Activated CD4-positive, CD25-positive, alpha-beta regulatory T cell treated with anti-CD3 and anti-CD28 coated beads, Interleukin-2, amount 50 U/mL, for 24 hours (primary cell): ENCODE measurements around the gene ABCD3.
"Not testable (repeated sequence)": the region's sequence is repeated elsewhere in the genome, so short reads cannot be mapped to it uniquely, and the experiment has no call there.

Experiments used
- ATAC-seq, 2 donors: fragments of 150-1000 bp; cut with Tn5 transposase; one replicate each; pipeline ENCODE4 v1.10.0; 2021; ENCODE audit warnings: mild to moderate bottlenecking in 1 of 2, moderate library complexity in 1 of 2

The ABCD3 gene

DNA sequence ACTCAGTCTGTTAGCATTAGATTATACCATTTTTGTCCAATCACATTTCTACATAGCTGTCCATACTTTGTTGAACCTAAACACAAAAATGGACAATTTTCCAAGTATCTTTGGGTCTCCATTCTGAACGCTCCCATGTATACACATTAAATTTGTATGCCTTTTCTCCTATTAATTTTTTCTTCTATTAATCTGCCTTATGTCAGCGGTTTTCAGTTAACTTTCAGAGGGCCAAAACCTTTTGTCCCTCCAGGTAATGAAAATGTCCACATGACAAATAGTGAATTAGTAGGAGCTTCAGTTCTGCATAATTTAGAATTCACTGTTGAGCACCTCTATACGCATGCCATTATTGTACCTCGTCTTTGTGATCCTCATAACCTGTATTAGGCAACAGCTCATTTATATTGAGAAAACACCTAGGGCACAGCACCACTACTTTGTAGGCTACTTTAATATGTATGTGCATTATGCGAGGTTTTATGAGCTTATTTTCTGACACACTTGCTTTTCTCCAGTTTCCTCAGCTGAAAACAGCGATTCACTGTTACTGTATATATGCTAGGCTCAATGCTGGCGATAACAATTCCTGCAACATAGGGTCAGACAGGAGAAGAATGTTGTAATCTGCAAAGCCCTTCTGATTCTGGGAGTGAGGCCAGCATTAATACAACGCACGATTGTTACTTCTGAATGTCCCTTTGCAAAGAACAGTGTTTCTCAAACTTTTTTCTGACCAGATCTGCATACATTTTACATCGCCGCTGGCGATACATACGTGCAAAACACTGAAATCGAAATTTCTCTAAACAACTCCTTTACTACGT, 1.1 kb upstream of the ABCD3 start:
- no peak for ATAC-seq

DNA sequence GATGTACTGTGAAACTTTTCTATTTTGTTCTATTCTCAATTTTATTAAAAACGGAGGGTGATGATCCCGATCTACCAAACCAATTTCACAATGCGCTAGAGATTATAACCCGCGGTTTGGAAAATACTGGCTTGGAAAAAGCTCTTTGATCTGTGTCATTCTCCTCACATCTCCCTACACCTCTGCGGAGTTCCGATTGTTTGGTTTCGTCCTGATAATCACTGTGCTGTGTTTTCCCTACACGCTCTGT, 536 bp upstream of the ABCD3 start:
- no peak for ATAC-seq

DNA sequence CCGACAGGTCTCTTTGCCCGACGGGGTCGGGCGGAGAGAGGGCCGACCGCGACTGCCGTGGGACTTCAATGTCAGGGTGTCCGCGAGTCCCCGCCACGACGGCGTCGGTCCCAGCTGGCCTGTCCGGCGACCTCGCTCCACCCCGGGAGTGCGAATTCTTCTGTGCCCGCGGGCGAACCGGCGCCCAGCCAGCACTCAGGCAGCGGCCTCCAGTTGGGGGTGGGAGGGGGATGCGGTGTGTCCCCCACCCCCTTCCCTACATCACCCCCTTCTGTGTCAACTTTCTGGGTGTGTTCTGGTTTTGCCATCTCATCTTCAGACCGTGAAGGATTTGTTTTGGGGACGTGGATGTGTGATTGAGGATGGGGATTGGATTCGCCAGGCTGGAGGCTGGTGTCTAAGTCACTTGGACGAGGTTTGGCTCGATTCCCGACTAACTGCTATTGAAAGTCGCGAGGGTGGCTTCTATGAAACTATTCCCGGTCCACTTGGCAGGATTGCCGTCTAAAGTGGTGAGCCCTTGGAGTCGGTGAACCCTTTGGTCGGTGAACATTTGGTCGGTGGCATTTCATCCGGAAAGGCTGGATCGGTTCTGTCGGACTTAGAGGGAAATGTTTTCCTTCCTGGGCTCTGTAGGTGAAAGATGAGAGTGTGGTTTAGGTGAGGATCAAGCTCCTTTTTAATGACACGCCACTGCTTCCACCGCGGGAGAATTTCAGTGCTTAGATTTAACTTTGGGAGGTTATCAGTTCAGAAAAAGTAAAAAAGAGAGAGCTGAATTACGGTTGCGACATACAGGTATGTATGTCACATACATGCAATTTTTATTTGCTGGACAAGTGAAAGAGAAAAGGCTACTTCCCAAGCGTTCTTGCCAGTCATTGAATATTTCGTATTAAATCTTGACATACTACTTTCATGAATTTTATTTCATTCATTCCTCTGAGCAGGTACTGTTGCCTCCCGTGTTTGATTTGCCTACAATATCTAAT, 771 bp downstream of the ABCD3 start:
- ATAC-seq, result peak in 1 of 2 donors; percentile 3

DNA sequence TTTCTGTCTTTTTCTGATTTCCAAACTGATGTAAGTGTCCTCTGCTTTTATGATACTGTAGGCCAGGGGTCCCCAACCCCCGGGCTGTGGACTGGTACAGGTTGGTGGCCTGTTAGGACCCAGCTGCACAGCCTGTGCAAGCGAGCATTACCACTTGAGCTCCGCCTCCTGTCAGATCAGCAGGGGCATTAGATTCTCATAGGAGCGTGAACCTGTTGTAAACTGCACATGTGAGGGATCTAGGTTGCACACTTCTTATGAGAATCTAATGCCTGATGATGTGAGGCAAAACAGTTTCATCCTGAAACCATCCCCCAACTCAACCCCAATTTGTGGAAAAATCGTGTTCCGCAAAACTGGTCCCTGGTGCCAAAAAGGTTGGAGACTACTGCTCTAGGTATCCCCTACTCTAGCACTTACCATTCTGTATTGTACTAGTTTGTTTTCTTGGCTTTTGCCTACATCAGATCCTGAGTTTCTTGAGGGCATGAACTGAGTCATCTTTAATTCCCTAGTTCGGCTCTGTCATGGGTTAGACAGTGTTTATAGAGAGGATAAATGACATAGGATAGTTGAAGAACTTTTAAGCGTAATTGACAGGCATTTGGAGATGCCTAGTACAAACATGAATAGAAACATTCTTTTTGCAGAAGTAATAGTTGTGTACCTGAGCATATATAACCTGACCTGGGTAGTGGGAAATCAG, 4.1 kb downstream of the ABCD3 start:
- ATAC-seq, result no peak

DNA sequence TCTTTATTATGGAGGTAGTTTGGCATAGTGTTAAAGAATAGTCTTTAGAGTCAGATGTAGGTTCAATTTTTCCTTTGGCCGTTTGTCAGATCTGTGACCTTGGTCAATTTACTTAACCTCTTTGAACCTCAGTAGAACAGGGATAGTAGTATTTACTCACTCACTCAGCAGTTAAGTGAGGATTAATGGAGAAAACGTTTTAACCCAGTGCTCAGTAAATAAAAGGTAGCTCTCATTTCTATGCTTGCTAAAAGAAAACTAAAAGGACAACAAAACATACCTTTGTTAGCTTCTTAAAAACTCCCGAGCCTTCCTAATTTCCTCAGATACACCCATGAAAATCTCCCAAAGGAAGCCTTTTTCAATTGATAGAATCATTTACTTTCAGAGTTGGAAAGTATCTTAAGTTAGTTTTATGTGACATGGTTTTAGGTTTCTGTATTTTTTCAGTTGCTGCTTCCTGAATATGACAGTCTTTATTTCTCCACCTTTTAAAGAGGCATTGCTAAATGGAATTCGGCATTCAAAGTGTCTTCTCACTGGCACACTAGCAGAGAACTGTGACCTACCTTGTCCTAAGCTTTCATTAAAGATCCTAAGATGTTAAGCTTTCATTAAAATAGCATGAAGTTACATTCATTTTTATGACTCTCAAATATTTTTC, 7.8 kb downstream of the ABCD3 start:
- no peak for ATAC-seq

DNA sequence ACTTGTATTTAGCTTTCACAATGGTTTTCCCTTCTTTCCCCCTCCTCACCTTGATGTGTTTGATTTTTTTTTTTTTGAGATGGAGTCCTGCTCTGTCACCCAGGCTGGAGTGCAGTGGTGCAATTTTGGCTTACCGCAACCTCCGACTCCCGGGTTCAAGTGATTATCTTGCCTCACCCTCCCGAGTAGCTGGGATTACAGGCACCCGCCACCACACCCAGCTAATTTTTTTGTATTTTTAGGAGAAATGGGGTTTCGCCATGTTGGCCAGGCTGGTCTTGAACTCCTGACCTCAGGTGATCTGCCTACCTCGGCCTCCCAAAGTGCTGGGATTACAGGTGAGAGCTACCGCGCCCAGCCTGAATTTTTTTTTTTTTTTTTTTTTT, 8.3 kb downstream of the ABCD3 start:
- ATAC-seq, result not testable (repeated sequence)

DNA sequence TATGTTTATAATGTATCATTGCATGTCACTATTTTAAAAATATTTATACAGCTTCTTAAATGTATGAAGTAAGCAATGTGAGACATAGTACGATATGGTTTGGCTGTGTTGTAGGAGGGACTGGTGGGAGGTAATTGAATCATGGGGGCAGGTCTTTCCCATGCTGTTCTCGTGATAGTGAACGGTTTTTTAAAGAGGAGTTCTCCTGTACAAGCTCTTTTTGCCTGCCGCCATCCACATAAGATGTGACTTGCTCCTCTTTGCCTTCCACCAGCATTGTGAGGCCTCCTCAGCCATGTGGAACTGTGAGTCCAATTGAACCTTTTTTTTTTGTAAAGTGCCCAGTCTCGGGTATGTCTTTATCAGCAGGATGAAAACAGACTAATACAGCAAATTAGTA, 10.3 kb downstream of the ABCD3 start:
- no peak for ATAC-seq

DNA sequence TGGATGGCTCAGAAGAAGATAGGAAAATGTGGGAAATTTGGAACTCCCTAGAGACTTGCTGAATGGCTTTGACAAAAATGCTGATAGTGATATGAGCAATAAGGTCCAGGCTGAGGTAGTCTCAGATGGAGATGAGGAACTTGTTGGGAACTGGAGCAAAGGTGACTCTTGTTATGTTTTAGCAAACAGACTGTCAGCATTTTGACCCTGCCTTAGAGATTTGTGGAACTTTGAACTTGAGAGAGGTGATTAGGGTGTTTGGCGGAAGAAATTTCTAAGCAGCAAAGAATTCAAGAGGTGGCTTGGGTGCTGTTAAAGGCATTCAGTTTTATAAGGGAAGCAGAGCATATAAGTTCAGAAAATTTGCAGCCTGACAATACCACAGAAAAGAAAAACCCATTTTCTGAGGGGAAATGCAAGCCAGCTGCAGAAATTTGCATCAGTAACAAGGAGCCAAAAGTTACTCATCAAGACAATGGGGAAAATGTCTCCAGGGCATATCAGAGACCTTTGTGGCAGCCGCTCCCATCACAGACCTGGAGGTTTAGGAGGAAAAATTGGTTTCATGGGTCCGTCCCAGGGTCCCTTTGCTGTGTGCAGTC, 10.8 kb downstream of the ABCD3 start:
- not testable (repeated sequence) for ATAC-seq

DNA sequence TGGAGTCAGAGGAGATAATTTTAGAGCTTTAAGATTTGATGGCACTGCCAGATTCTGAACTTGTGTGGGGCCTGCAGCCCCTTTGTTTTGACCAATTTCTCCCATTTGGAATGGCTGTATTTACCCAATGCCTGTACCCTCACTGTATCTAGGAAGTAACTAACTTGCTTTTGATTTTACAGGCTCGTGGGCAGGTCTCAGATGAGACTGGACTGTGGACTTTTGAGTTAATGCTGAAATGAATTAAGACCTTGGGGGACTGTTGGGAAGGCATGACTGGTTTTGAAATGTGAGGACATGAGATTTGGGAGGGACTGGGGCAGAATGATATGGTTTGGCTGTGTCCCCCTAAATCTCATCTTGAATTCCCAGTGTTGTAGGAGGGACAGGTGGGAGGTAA, 11.9 kb downstream of the ABCD3 start:
- not testable (repeated sequence) for ATAC-seq

DNA sequence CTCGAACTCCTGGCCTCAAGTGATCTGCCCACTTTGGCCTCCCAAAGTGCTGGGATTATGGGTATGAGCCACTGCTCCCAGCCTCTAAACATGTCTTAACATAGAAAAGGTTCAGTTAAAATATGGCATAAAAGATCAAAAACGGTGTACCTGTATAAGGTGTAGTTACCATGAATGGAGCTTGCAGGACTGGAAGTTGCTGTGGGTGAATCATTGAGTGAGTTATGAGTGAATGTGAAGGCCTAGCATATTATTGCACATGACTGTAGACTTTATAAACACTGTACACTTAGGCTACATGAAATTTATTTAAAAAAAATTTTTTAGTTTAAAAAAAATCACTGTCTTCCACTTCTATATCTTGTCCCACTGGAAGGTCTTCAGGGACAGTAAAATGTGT, 15.7 kb downstream of the ABCD3 start:
- ATAC-seq, result no peak

DNA sequence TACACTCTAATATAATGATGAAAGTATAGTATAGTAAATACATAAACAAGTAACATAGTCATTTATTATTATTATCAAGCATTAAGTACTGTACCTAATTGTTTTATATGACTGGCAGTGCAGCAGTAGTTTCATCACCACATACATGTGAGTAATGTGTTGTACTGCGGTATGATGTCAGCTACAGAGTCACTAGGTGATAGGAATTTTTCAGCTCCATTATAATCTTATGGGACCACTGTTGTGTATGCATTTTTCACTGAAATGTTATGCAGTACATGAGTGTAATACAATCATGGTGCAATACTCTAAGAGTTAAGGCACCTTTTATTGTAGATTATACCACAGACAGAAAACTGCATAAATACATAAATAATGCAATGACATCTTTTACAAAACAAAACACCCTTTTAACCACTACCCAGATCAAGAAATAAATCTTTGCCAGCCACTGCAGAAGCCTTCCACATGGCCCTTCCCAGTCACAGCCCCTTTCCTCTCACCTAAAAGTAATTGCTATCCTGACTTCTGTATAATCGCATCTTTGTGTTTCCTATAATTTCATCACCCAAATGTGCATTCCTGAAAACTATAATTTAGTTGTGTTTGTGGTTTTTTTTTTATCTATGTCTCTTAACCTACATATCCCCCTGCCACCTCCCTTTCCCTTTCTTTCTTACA, 16.3 kb downstream of the ABCD3 start:
- ATAC-seq, result no peak

DNA sequence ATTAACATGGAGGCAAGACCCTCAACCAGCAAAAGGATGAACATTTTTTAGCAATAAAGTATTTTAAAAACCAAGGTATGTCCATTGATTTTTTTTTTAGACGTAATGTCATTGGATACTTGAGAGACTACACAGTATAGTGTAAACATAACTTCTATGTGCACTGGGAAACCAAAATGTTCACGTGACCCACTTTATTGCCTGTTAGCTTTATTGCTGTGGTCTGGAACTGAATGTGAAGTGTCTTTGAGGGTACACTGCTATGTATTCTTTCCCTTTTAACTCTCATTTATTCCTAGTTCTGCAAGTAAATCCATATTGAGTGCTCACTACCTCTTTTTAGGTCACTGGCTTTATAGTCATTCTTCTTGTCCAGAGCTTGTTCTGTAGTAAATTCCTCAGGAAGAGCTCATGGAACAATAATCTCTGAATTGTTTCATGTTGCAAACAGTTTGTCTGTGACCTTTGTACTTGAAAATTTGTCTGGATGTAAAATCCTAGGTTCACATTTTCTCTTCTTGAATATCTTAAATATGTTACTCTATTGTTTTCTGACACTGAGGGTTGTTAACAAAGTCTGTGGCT, 20.6 kb downstream of the ABCD3 start:
- ATAC-seq, result no peak

DNA sequence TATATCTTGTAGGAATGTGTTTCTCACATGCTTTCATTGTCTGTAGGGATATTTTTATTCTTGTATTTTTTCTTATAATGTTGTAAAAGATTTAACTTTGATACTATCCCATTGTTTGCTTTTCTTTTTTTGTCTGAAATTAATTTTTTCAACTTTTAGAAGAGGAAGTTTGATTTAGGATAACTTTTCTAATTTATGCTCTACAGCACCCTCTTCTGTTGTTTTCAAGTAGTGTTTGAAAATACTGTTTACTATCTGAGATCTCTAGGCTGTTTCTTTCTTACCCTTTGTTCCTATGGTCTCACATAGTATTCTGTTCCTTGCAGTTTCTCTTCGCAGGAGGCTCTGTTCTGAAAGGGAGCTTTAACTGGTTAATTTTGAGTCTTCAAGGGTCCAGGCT, 21.9 kb downstream of the ABCD3 start:
- ATAC-seq, result no peak

DNA sequence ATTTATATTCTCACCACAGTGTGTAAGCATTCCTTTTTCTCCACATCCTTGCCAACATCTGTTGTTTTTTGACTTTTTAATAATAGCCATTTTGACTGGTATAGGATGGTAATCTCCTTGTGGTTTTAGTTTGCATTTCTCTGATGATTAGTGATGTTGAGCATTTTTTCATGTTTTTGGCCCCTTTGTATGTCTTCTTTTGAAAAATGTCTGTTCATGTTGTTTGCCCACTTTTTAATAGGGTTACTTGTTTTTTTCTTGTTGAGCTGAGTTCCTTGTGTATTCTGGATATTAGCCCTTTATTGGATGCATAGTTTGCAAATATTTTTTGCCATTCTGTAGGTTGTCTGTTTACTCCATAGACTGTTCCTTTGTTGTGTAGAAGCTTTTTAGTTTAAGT, 24.9 kb downstream of the ABCD3 start:
- ATAC-seq, result not testable (repeated sequence)

DNA sequence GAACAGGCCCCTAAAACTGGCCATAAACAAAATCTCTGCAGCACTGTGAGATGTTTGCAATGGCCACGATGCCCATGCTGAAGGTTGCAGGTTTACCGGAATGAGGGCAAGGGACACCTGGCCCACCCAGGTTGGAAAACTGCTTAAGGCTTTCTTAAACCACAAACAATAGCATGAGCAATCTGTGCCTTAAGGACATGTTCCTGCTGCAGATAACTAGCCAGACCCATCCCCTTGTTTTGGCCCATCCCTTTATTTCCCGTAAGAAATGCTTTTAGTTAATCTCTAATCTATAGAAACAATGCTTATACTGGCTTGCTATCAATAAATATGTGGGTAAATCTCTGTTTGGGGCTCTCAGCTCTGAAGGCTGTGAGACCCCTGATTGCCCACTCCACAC, 26.6 kb downstream of the ABCD3 start:
- ATAC-seq, result not testable (repeated sequence)

DNA sequence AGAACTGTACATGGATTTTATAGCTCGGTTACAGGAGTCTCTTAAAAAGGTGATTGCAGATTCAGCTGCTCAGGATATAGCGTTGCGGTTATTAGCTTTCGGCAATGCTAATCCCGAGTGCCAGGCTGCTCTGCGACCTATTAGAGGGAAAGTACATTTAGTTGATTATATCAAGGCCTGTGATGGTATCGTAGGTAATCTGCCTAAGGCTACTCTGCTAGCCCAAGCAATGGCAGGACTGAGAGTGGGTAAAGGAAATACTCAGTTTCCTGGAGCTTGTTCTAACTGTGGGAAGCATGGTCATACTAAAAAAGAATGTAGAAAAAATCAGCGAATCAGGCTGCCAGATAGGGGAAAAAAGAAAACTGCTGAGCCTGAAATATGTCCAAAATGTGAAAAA, 27.5 kb downstream of the ABCD3 start:
- not testable (repeated sequence) for ATAC-seq

DNA sequence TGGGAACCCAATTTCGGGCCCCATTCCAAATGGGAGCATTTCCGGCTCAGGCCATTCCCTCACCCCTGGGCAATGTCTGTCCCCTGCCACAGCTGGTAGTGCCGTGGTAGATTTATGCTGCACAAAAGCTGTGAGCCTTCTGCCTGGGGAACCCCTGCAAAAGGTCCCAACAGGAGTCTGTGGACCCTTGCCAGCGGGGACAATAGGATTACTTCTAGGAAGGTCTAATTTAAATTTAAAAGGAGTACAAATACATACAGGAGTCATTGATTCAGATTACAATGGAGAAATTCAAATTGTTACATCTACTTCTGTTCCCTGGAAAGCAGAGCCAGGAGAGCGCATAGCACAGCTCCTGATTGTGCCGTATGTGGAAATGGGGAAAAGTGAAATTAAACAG, 28.0 kb downstream of the ABCD3 start:
- ATAC-seq, result not testable (repeated sequence)

DNA sequence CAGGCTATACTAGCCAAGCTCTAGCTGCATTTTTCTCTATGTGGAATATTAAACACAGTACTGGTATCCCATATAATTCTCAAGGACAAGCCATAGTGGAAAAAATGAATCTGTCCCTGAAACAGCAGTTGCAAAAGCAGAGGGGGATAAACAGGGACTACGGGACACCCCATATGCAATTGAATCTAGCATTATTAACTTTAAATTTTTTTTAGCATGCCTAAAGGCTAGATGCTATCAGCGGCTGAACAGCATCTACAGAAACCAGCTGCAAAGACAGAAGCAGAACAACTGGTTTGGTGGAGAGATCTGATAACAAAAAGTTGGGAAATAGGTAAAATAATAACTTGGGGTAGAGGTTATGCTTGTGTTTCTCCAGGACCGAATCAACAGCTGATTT, 30.6 kb downstream of the ABCD3 start:
- not testable (repeated sequence) for ATAC-seq

DNA sequence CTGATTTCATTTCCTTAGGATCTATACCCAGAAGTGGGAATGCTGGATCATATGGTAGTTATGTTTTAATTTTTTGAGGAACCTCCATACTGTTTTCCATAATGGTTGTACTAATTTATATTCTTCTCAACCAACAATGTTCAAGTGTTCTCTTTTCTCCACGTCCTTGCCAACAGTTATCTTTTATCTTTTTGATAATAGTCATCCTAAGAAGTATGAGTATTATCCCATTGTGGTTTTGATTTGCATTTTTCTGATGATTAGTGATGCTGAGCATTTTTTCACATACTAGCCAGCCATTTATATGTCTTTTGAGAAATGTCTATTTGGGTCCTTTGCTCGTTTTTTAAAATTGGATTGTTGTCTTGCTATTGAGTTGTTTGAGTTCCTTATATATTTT, 38.5 kb downstream of the ABCD3 start:
- ATAC-seq, result no peak

DNA sequence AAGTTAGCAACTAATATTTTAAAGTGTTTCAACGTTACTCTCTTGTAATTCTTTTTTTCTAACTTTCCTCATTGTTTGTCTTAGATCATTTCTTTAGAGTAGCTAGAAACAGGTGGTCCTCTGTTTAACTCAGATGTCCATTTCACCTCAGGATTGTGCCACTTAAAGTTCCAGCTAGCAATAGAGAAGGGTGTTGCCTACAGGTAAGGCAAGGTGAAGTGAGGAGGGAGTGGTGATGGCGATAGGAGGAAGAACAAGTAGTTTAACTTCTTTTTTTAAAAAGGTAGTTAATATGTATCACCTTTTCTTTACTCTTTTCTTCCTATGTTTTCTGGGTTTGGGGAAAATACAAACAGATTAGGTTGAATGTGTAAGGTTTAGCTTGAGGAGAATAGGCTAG, 44.4 kb downstream of the ABCD3 start:
- no peak for ATAC-seq

DNA sequence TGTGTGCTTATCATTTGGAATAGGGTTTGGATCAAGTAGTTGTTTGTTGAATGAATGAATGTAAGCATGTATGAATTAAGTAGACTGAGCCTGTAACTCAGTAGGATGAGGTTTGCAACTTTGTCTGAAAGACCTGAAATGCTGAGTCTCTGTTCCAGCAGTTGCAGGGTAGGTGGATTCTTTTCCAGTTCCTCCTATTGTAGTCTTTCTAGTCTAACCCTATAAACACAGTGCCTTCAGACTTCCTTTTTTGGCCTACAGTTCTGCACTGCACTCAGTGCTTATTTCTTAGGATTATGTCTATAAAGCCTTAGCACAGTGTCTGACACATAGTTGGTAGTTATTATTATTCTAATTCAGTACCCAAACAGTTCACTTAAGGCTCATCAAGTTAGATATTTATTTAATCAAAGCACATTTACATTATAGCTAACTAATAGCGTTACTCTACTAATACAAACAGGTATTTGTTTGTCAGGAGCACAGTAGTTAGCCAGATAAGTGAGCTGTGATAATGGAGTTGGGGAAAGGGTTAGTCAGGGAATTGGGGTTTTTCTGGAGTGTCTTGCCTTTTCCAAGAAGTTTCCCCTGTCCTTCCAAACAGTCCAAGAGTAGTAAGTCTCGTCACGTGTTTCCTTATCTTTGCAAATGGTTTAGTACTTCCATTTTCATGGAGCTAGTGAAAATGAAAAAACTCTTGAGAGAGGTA, 45.0 kb downstream of the ABCD3 start:
- ATAC-seq, result no peak
